Body of pancreas (tissue), 4 donors: ENCODE measurements around the gene CFAP77. TPM values are rescaled to one million over a fixed set of nuclear protein-coding genes. Genes with fewer than 3 reads are reported as not detected.

Experiments
- ATAC-seq: fragments of 150-250 bp; one replicate; pipeline ENCODE4 v1.9.1; 2016
- DNase-seq, 4 donors: peaks; one replicate each; pipeline ENCODE4 v3.0.0-alpha.2; 2019
- H3K27ac ChIP-seq, 4 donors: fragments of 200-600 bp; sonication (generic); 1 replicate in 3 of 4; 2 replicates in 1 of 4; pipeline versions ENCODE4 v1.5.1 to v1.6.1; 2016 to 2019; ENCODE audit warnings: mild to moderate bottlenecking in 1 of 4, mixed read lengths in 1 of 4, moderate library complexity in 1 of 4
- H3K27me3 ChIP-seq, 2 donors: fragments of 200-600 bp; sonication (generic); one replicate each; pipeline ENCODE4 v1.6.0; 2016; ENCODE audit warnings: mild to moderate bottlenecking in 1 of 2
- H3K36me3 ChIP-seq, 2 donors: fragments of 200-600 bp; sonication (generic); replicated peaks in 1 of 2; 2 replicates each; pipeline ENCODE4 v1.5.1; 2016; ENCODE audit warnings: low read depth in 2 of 2; ENCODE audit not compliant: insufficient read depth in 1 of 2
- H3K4me1 ChIP-seq: fragments of 200-600 bp; sonication (generic); one replicate; pipeline ENCODE4 v1.6.0; 2016
- H3K4me3 ChIP-seq, 2 donors: fragments of 200-600 bp; sonication (generic); 1 replicate in 1 of 2; 2 replicates in 1 of 2; pipeline ENCODE4 v1.5.1; 2016 to 2019
- H3K9me3 ChIP-seq, 3 donors: fragments of 200-600 bp; sonication (generic); 1 replicate in 2 of 3; 2 replicates in 1 of 3; pipeline ENCODE4 v1.5.1; 2016
- POLR2A ChIP-seq, 3 donors: fragments of 450-650 bp; IDR thresholded peaks; one replicate each; pipeline ENCODE4 v1.6.1; 2016; ENCODE audit warnings: antibody characterized with exemption in 3 of 3, mild to moderate bottlenecking in 2 of 3
- WGBS, 2 donors: methylation state at CpG; one replicate each; pipeline ENCODE4 v1.1.5; 2017; 5-methylcytosine and 5-hydroxymethylcytosine counted together
- intact Hi-C: fragments of 100-400 bp; cut with DNase I; formaldehyde crosslinking; loops from one replicate; pipeline ENCODE4 v1.15.1; 2023
- total RNA-seq, 2 donors: library from RNA; depleted of rRNA; stranded (reverse); fragments of >200 nt; gene quantifications; one replicate each; pipeline ENCODE4 v1.1.0, GENCODE V29; 2016
- TF ChIP-seq, protein P1 (sequence below), 7 experiments: fragments of 450-650 bp in 4 of 7; fragments of 200-600 bp in 3 of 7; sonication (generic) in 3 of 7; IDR thresholded peaks; one replicate each; pipeline ENCODE4 v1.5.1; 2016 to 2019; ENCODE audit warnings: antibody characterized with exemption in 7 of 7

The CFAP77 gene
- total RNA-seq, 2 donors from 2014 or later = not detected

DNA sequence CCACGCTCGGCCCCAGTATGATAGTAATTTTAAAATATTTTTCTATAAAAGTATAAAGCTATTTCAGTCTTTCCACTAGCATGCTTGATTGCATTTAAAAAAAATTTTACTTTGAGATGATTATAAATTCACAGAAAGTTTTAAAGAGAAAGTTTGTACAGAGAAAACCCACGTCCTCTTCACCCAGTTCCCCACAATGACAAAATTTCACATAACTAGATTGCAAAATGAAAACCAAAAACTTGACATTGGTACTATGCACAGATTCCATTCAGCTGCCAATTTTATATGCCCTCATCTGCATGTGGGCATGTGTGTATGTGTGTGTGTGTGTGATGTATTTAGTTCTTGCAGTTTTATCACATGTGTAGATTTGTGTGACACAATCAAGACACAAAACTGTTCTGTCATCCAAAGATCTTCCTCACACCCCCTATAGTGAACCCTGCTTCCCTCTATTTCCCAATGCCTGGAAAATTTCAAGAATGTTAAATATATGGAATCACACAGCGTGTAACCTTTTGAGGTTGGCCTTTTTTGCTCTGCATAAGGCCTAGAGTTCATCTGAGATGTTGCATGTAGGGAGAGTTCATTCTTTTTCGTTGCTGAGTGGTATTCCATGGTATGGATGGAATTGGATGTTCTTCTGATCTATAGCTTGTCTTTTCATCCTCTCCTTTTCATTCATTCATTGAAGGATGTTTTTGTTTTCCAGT, 115.5 kb downstream of the CFAP77 start:
- no peaks in the 10 kb centered on the region for H3K36me3 ChIP-seq
- H3K4me3 ChIP-seq = no peak overlapping the region
- H3K4me1 ChIP-seq = no peaks in the 10 kb centered on the region
- no peaks in the 10 kb centered on the region for H3K9me3 ChIP-seq
- H3K27me3 ChIP-seq = no peaks in the 10 kb centered on the region
- ATAC-seq (no peak), DNase-seq (no peak)
- intact Hi-C loops = no loop called here
- H3K27ac ChIP-seq = no peak overlapping the region
- TF ChIP-seq, protein P1, sequence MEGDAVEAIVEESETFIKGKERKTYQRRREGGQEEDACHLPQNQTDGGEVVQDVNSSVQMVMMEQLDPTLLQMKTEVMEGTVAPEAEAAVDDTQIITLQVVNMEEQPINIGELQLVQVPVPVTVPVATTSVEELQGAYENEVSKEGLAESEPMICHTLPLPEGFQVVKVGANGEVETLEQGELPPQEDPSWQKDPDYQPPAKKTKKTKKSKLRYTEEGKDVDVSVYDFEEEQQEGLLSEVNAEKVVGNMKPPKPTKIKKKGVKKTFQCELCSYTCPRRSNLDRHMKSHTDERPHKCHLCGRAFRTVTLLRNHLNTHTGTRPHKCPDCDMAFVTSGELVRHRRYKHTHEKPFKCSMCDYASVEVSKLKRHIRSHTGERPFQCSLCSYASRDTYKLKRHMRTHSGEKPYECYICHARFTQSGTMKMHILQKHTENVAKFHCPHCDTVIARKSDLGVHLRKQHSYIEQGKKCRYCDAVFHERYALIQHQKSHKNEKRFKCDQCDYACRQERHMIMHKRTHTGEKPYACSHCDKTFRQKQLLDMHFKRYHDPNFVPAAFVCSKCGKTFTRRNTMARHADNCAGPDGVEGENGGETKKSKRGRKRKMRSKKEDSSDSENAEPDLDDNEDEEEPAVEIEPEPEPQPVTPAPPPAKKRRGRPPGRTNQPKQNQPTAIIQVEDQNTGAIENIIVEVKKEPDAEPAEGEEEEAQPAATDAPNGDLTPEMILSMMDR (IDR thresholded peaks at IDR 0.05) = no peak
- no peak for TF ChIP-seq POLR2A (IDR thresholded peaks at IDR 0.05)
- WGBS, 2 donors = 78 to 84% methylated on average over 5 of the region's 5 CpGs

DNA sequence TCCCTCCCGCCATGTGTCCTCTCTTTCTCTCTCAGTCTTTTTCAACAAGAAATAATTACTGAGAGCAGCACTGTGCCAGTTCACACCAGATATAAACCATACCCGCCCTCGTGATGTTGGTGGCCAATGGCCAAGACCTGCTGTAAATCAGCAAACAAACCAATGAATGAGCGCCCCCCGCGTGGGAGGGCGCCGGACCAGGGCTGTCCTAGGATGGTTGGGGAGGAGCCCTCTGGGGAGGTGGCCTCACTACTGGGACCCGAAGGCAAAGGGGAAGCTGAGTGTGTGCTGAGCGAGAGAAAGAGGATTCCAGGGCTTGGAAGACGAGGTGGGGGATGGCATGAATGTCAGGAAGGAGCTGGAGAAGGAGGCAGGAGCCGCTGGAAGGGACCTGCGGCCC, 121.2 kb downstream of the CFAP77 start:
- intact Hi-C loops = no loop called here
- ATAC-seq = no peak
- TF ChIP-seq POLR2A (IDR thresholded peaks at IDR 0.05) = no peak
- TF ChIP-seq, protein P1 (IDR thresholded peaks at IDR 0.05) = no peak
- WGBS, 2 donors = 20 to 28% methylated on average over 13 of the region's 13 CpGs
- H3K27ac ChIP-seq = no peak overlapping the region
- no peaks in the 10 kb centered on the region for H3K27me3 ChIP-seq
- no peak for DNase-seq
- no peak overlapping the region for H3K4me3 ChIP-seq
- peaks cover 0 to 5% (median 0%) of the 10 kb centered on the region in 3 donors for H3K9me3 ChIP-seq
- no peaks in the 10 kb centered on the region for H3K4me1 ChIP-seq
- no peaks in the 10 kb centered on the region for H3K36me3 ChIP-seq

DNA sequence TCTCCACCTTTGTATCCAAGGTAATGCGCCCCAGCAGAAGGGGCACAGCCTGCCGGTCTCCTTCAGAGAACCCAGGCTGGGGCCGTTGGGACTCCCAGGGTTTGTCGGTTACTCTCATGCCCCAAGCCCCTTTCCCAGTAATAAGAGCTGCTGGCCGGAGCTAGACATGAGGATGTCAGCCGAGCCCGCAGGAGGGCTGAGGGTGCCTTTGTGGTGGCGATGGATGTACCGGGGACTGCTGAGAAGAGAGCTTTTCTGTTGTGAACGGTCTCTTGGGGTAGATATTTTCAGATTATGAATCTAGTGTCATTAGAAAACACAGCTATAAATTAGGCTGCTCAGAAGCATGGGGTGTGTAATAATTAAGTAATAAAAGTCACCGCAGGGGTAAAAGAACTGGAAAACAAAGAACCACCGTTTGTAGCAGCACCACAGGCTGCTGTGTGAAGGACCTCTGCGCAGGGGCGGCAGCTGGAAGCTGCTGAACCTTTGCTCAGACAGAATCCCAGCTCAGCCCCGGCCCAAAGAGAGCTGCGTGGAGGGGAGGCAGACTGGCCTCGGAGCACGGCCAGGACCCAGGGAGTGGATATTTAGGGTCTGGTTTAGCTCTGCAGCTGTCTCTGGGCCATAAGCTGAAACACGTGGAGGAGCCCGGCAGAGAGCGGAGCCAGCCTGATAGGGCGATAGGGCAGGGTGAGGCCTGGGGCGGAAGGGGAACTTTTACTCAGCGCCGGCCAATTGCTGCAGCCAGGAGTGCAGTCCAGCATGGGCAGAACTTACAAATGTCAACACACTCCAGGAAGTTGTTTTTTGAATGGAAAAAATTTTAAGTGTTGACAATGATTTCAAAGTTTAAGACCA, 121.9 kb downstream of the CFAP77 start:
- ATAC-seq (no peak), DNase-seq (no peak)
- no peak for TF ChIP-seq POLR2A (IDR thresholded peaks at IDR 0.05)
- TF ChIP-seq, protein P1 (IDR thresholded peaks at IDR 0.05) = no peak
- H3K4me1 ChIP-seq = no peaks in the 10 kb centered on the region
- H3K27me3 ChIP-seq = no peaks in the 10 kb centered on the region
- no peak overlapping the region for H3K4me3 ChIP-seq
- H3K27ac ChIP-seq = no peak overlapping the region
- H3K9me3 ChIP-seq = peaks cover 0 to 5% (median 0%) of the 10 kb centered on the region in 3 donors
- no peaks in the 10 kb centered on the region for H3K36me3 ChIP-seq
- 71 to 76% methylated on average over 24 to 25 of the region's 25 CpGs for WGBS, 2 donors
- intact Hi-C loops = no loop called here

DNA sequence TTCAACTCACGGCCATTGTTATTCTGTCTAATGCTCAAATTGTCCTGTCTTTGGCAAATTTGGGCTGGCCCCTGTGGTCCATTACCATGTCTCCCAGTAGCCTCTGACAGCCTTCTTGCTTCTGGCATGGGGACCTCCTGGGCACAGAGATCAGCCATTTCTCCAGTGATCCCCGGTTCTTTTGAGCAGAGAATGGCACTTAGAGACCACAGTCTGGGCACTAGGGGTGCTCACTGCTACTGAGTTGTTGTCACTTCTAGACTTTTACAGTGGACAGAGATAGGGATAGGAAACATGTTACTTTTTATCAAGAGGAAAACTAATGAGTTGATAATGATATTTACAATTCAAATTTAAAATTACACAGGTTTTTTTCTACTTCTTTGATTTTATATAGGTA, 124.8 kb downstream of the CFAP77 start:
- peaks cover 0 to 5% (median 0%) of the 10 kb centered on the region in 3 donors for H3K9me3 ChIP-seq
- no peaks in the 10 kb centered on the region for H3K4me1 ChIP-seq
- DNase-seq = no peak
- no peaks in the 10 kb centered on the region for H3K36me3 ChIP-seq
- intact Hi-C loops = no loop called here
- no peak for ATAC-seq
- no peak overlapping the region for H3K27ac ChIP-seq
- TF ChIP-seq, protein P1 (IDR thresholded peaks at IDR 0.05) = no peak
- TF ChIP-seq POLR2A (IDR thresholded peaks at IDR 0.05) = no peak
- H3K27me3 ChIP-seq = no peaks in the 10 kb centered on the region
- no peak overlapping the region for H3K4me3 ChIP-seq
- WGBS, 2 donors = 87 to 91% methylated on average over 2 of the region's 2 CpGs
